Lung (tissue), 12 donors: ENCODE measurements around the gene SYMPK. TPM values are rescaled to one million over a fixed set of nuclear protein-coding genes. Genes with fewer than 3 reads are reported as not detected.

Experiments used
- ATAC-seq: fragments of 200-7000 bp; cut with Tn5 transposase; one replicate; pipeline ENCODE4 v1.9.1; 2020; ENCODE audit warnings: moderate number of reproducible peaks; ENCODE audit not compliant: insufficient read depth, low FRiP score
- DNase-seq, 3 donors: peaks; one replicate each; pipeline ENCODE4 v3.0.0-alpha.2; 2013 to 2017
- H3K27ac ChIP-seq, 2 donors: one replicate each; pipeline ENCODE4 v1.5.1; 2013; ENCODE audit warnings: mild to moderate bottlenecking in 2 of 2, moderate library complexity in 2 of 2, control low read depth in 1 of 2, inconsistent platforms in 1 of 2, low read depth in 1 of 2, low read length in 1 of 2
- H3K27me3 ChIP-seq, 3 donors: one replicate each; pipeline ENCODE4 v1.5.1; 2013; ENCODE audit warnings: low read length in 2 of 3; ENCODE audit not compliant: control insufficient read depth in 3 of 3, insufficient read depth in 3 of 3
- H3K36me3 ChIP-seq, 4 donors: one replicate each; pipeline ENCODE4 v1.5.1; 2013; ENCODE audit warnings: low read length in 4 of 4, mild to moderate bottlenecking in 1 of 4, moderate library complexity in 1 of 4; ENCODE audit not compliant: control insufficient read depth in 4 of 4, insufficient read depth in 4 of 4
- H3K4me1 ChIP-seq, 5 donors: one replicate each; pipeline ENCODE4 v1.5.1; 2013; ENCODE audit warnings: low read length in 5 of 5, mild to moderate bottlenecking in 2 of 5, moderate library complexity in 1 of 5; ENCODE audit not compliant: control insufficient read depth in 5 of 5, insufficient read depth in 5 of 5
- H3K4me3 ChIP-seq: one replicate; pipeline ENCODE4 v1.5.1; 2013; ENCODE audit warnings: mild to moderate bottlenecking, control low read depth, moderate library complexity
- H3K9ac ChIP-seq, 2 donors: one replicate each; pipeline ENCODE4 v1.5.1; 2013; ENCODE audit warnings: low read length in 2 of 2, control low read depth in 1 of 2; ENCODE audit not compliant: insufficient read depth in 1 of 2
- H3K9me3 ChIP-seq, 4 donors: one replicate each; pipeline ENCODE4 v1.5.1; 2013; ENCODE audit warnings: low read length in 3 of 4, mild to moderate bottlenecking in 1 of 4, moderate library complexity in 1 of 4; ENCODE audit not compliant: control insufficient read depth in 4 of 4, insufficient read depth in 3 of 4
- CTCF ChIP-seq: IDR thresholded peaks from 2 replicates; pipeline ENCODE4 v1.5.1; 2012; ENCODE audit warnings: mild to moderate bottlenecking; ENCODE audit errors: control extremely low read depth, extremely low read depth
- WGBS, 2 donors: extraction: QIAGEN DNeasy Blood & Tissue Kit; methylation state at CpG; one replicate each; pipeline ENCODE4 v1.1.7; 2013; 5-methylcytosine and 5-hydroxymethylcytosine counted together
- polyA plus RNA-seq, 2 donors: library from polyadenylated mRNA; stranded (reverse); fragments of 200-250 nt; gene quantifications; one replicate each; pipeline ENCODE4 v1.2.1, GENCODE V29; 2013
- total RNA-seq, 2 donors: library from RNA; depleted of rRNA in 1 of 2; stranded (reverse); fragments of >200 nt in 1 of 2; gene quantifications; one replicate each; pipeline ENCODE4 v1.2.1, GENCODE V29; 2014 to 2021
- donor health status: control.
- donor health status: control.
- donor health status: Bipolar disorder and iron deficiency.
- donor health status: healthy.
- donor health status: DM: yes; HTN: yes; CAD: no.

Gene SYMPK
- total and polyA plus RNA-seq, 4 donors: 40.3 to 125 (median 64.8) TPM

- Histone ChIP-seq H3K36me3 (peaks cover 0 to 21% (median 7%) of the 10 kb centered on the region in 4 donors), H3K9ac (no peak overlapping the region), H3K9me3 (peaks cover 0 to 2% (median 0%) of the 10 kb centered on the region in 4 donors), H3K27ac (peak overlapping the region; percentile 80 to 96), H3K4me3 (no peak overlapping the region), H3K4me1 (peaks cover 2 to 18% (median 11%) of the 10 kb centered on the region in 5 donors), H3K27me3 (no peaks in the 10 kb centered on the region)
- no peak for ATAC-seq
- no peak for TF ChIP-seq CTCF
- 75 to 76% methylated on average over 26 of the region's 26 CpGs for WGBS, 2 donors
- no peak for DNase-seq
Measured at GRCh38 chr19:45782820-45783785, 79.8 kb downstream of the SYMPK start.

- peak within 1 kb of the TSS; percentile 80 to 96 for H3K27ac ChIP-seq
- no peak within 1 kb of the TSS for H3K9ac ChIP-seq
- WGBS, 2 donors: 31 to 45% methylated on average over 12 to 18 of the region's 18 CpGs
- H3K4me3 ChIP-seq: peak within 1 kb of the TSS; percentile 36
- DNase-seq (peak in 2 of 3 donors; percentile 53 to 55), ATAC-seq (no peak)
- peaks cover 0 to 2% (median 0%) of the 10 kb centered on the region in 4 donors for H3K9me3 ChIP-seq
- TF ChIP-seq CTCF: no peak
- H3K27me3 ChIP-seq: no peaks in the 10 kb centered on the region
- H3K4me1 ChIP-seq: peaks cover 2 to 18% (median 11%) of the 10 kb centered on the region in 5 donors
- H3K36me3 ChIP-seq: peaks cover 0 to 24% (median 9%) of the 10 kb centered on the region in 4 donors
Measured at GRCh38 chr19:45782162-45782691, 80.7 kb downstream of the SYMPK start, which contains the start of gene DMPK. DMPK (minus strand) TSS chr19:45782490; CDS start chr19:45782352, 138 bp downstream.

GRCh38 chr19:45781214-45782161 is 81.5 kb downstream of the SYMPK start:
- H3K9ac ChIP-seq: no peak overlapping the region
- peak overlapping the region; percentile 59 to 96 for H3K27ac ChIP-seq
- DNase-seq: no peak
- peaks cover 0 to 2% (median 0%) of the 10 kb centered on the region in 4 donors for H3K9me3 ChIP-seq
- H3K27me3 ChIP-seq: no peaks in the 10 kb centered on the region
- H3K4me3 ChIP-seq: peak overlapping the region; percentile 36
- H3K4me1 ChIP-seq: peaks cover 2 to 18% (median 11%) of the 10 kb centered on the region in 5 donors
- H3K36me3 ChIP-seq: peaks cover 0 to 24% (median 14%) of the 10 kb centered on the region in 4 donors
- no peak for ATAC-seq
- WGBS, 2 donors: 51 to 76% methylated on average over 17 of the region's 17 CpGs
- no peak for TF ChIP-seq CTCF
